22Rv1 (cell line): ENCODE results near the gene SLC39A2.

Experiments used
- ZFX ChIP-seq: fragments of 450-650 bp; IDR thresholded peaks from 2 replicates; pipeline ENCODE4 v1.6.1; 2017; ENCODE audit warnings: antibody characterized with exemption, borderline replicate concordance
- TF ChIP-seq, protein P1 (sequence below): fragments of 450-650 bp; IDR thresholded peaks from 2 replicates; pipeline ENCODE4 v1.5.1; 2017; ENCODE audit warnings: mild to moderate bottlenecking

DNA sequence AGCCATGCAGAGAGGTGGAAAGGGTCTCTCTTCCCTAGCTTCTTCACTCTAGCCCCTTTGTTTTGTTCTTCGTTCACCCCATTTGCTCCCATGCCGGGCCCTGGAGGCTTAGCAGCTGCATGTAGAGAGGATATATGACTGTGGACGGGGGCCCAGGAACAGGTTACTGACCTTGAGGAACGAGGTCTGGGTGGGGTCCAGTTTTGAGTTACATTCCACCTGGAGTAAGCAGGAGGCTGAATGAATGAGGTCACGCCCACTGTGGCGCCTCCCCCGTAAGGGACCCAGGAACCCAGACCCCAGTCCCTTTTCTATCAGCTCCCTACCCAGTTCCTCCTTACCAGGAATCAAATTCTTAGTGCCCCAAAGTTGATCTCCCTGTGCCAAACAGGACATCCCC lies 19.2 kb downstream of the SLC39A2 start:
- TF ChIP-seq, protein P1, sequence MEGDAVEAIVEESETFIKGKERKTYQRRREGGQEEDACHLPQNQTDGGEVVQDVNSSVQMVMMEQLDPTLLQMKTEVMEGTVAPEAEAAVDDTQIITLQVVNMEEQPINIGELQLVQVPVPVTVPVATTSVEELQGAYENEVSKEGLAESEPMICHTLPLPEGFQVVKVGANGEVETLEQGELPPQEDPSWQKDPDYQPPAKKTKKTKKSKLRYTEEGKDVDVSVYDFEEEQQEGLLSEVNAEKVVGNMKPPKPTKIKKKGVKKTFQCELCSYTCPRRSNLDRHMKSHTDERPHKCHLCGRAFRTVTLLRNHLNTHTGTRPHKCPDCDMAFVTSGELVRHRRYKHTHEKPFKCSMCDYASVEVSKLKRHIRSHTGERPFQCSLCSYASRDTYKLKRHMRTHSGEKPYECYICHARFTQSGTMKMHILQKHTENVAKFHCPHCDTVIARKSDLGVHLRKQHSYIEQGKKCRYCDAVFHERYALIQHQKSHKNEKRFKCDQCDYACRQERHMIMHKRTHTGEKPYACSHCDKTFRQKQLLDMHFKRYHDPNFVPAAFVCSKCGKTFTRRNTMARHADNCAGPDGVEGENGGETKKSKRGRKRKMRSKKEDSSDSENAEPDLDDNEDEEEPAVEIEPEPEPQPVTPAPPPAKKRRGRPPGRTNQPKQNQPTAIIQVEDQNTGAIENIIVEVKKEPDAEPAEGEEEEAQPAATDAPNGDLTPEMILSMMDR, result no peak
- TF ChIP-seq ZFX, result no peak
